WTC11 (cell line): ENCODE data around the gene VILL. TPM values are rescaled to one million over a fixed set of nuclear protein-coding genes. Genes with fewer than 3 reads are reported as not detected.

ENCODE experiments used
- ATAC-seq: fragments of 200-7000 bp; cut with Tn5 transposase; 2 replicates; pipeline ENCODE4 v1.10.0; 2021; ENCODE audit warnings: mild to moderate bottlenecking, moderate library complexity
- CTCF ChIA-PET: fragments of 300-600 bp; sonication (Branson Sonifier 250); formaldehyde crosslinking; loops from one replicate; lab custom pipeline; 2021; ENCODE audit warnings: antibody characterized with exemption; lab: Charles Lee
- POLR2A ChIA-PET: fragments of 350-600 bp; sonication (Branson Sonifier 250); formaldehyde crosslinking; loops from one replicate; lab custom pipeline; 2021; ENCODE audit warnings: antibody characterized with exemption; lab: Charles Lee
- DNase-seq: peaks from one replicate; pipeline ENCODE4 v3.0.0; 2021; ENCODE audit warnings: low spot score
- H3K27ac Mint-ChIP-seq: 2 replicates; pipeline ENCODE4 v1.8.0; 2021; ENCODE audit warnings: mixed read lengths
- H3K27me3 Mint-ChIP-seq: 2 replicates; pipeline ENCODE4 v1.8.0; 2021; ENCODE audit warnings: low read depth, mild to moderate bottlenecking, moderate library complexity, mixed read lengths
- H3K36me3 Mint-ChIP-seq: 2 replicates; pipeline ENCODE4 v1.8.0; 2021; ENCODE audit warnings: mixed read lengths
- H3K4me1 Mint-ChIP-seq: 2 replicates; pipeline ENCODE4 v1.8.0; 2022; ENCODE audit warnings: mixed read lengths
- H3K4me3 Mint-ChIP-seq: 2 replicates; pipeline ENCODE4 v1.8.0; 2021; ENCODE audit warnings: mild to moderate bottlenecking, moderate library complexity, mixed read lengths
- H3K9me3 Mint-ChIP-seq: 2 replicates; pipeline ENCODE4 v1.8.0; 2021; ENCODE audit warnings: mixed read lengths
- ELF4 ChIP-seq: sonication (generic); formaldehyde crosslinking; IDR thresholded peaks from 2 replicates; pipeline ENCODE4 v1.8.1; 2022; ENCODE audit warnings: low read depth, mild to moderate bottlenecking, moderate library complexity, missing genetic modification reagents
- FOXJ3 ChIP-seq: sonication (generic); formaldehyde crosslinking; IDR thresholded peaks from 2 replicates; pipeline ENCODE4 v1.9.0; 2021; ENCODE audit warnings: missing genetic modification reagents, mild to moderate bottlenecking, borderline replicate concordance
- GABPB1 ChIP-seq: sonication (generic); formaldehyde crosslinking; IDR thresholded peaks from 2 replicates; pipeline ENCODE4 v1.8.1; 2023; ENCODE audit warnings: mild to moderate bottlenecking, missing genetic modification reagents
- KAT7 ChIP-seq: sonication (generic); formaldehyde crosslinking; IDR thresholded peaks from 2 replicates; pipeline ENCODE4 v1.8.1; 2023; ENCODE audit warnings: missing genetic modification reagents, mild to moderate bottlenecking, borderline replicate concordance
- MXD4 ChIP-seq: fragments of 250-450 bp; sonication (Bioruptor Pico); IDR thresholded peaks from 2 replicates; pipeline ENCODE4 v1.8.0; 2021; ENCODE audit warnings: mild to moderate bottlenecking, moderate library complexity, borderline replicate concordance
- SMAD4 ChIP-seq: sonication (generic); formaldehyde crosslinking; IDR thresholded peaks from 2 replicates; pipeline ENCODE4 v1.8.0; 2022; ENCODE audit warnings: mild to moderate bottlenecking, missing genetic modification reagents
- ZNF423 ChIP-seq: fragments of 250-450 bp; sonication (Bioruptor Pico); IDR thresholded peaks from 2 replicates; pipeline ENCODE4 v2.1.2; 2022; ENCODE audit warnings: mild to moderate bottlenecking, moderate library complexity
- total RNA-seq: library from RNA; stranded (reverse); gene quantifications from 3 replicates; pipeline ENCODE4 v1.2.3, GENCODE V29; 2021
- TF ChIP-seq, protein P1 (sequence below): sonication (generic); formaldehyde crosslinking; IDR thresholded peaks from 2 replicates; pipeline ENCODE4 v1.8.0; 2022; ENCODE audit warnings: missing genetic modification reagents
- TF ChIP-seq, protein P2 (sequence below): sonication (generic); formaldehyde crosslinking; IDR thresholded peaks from 2 replicates; pipeline ENCODE4 v1.8.0; 2022; ENCODE audit warnings: mild to moderate bottlenecking, missing genetic modification reagents
- TF ChIP-seq, protein P3 (sequence below): fragments of 250-450 bp; sonication (Bioruptor Pico); conservative IDR thresholded peaks from 2 replicates; pipeline ENCODE4 v1.9.0; 2021; ENCODE audit warnings: mild to moderate bottlenecking
- TF ChIP-seq, protein P4 (sequence below): sonication (generic); formaldehyde crosslinking; IDR thresholded peaks from 2 replicates; pipeline ENCODE4 v1.8.0; 2023; ENCODE audit warnings: missing genetic modification reagents, mild to moderate bottlenecking, borderline replicate concordance
- TF ChIP-seq, protein P5 (sequence below): sonication (generic); formaldehyde crosslinking; IDR thresholded peaks from 2 replicates; pipeline ENCODE4 v1.8.1; 2023; ENCODE audit warnings: mild to moderate bottlenecking, missing genetic modification reagents, moderate library complexity
- TF ChIP-seq, protein P6 (sequence below): sonication (generic); formaldehyde crosslinking; conservative IDR thresholded peaks from 2 replicates; pipeline ENCODE4 v1.8.1; 2022; ENCODE audit warnings: mild to moderate bottlenecking, missing genetic modification reagents
- TF ChIP-seq, protein P7 (sequence below): fragments of 250-450 bp; sonication (Bioruptor Pico); IDR thresholded peaks from 2 replicates; pipeline ENCODE4 v1.9.0; 2021; ENCODE audit warnings: moderate library complexity, mild to moderate bottlenecking, inconsistent platforms, borderline replicate concordance
- TF ChIP-seq, protein P8 (sequence below): sonication (generic); formaldehyde crosslinking; IDR thresholded peaks from 2 replicates; pipeline ENCODE4 v1.8.1; 2023; ENCODE audit warnings: mild to moderate bottlenecking, missing genetic modification reagents

VILL gene
- total RNA-seq, 1 experiment from 2014 or later: 4.7 TPM

DNA sequence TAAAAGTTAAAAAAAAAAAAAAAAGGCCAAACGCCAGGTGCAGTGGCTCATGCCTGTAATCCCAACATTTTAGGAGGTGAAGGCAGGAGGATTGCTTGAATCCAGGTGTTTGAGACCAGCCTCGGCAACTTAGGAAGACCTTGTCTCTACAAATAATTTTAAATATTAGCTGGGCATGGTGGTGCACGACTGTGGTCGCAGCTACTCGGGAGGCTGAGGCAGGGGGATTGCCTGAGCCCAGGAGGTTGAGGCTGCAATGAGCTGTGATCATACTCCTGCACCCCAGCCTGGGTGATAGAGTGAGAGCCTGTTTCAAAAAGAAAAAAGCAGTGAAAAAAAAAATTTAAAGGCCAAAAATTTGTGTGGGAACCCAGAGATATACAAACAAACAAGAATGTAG, 45.7 kb downstream of the VILL start (continued):
- TF ChIP-seq, protein P1, sequence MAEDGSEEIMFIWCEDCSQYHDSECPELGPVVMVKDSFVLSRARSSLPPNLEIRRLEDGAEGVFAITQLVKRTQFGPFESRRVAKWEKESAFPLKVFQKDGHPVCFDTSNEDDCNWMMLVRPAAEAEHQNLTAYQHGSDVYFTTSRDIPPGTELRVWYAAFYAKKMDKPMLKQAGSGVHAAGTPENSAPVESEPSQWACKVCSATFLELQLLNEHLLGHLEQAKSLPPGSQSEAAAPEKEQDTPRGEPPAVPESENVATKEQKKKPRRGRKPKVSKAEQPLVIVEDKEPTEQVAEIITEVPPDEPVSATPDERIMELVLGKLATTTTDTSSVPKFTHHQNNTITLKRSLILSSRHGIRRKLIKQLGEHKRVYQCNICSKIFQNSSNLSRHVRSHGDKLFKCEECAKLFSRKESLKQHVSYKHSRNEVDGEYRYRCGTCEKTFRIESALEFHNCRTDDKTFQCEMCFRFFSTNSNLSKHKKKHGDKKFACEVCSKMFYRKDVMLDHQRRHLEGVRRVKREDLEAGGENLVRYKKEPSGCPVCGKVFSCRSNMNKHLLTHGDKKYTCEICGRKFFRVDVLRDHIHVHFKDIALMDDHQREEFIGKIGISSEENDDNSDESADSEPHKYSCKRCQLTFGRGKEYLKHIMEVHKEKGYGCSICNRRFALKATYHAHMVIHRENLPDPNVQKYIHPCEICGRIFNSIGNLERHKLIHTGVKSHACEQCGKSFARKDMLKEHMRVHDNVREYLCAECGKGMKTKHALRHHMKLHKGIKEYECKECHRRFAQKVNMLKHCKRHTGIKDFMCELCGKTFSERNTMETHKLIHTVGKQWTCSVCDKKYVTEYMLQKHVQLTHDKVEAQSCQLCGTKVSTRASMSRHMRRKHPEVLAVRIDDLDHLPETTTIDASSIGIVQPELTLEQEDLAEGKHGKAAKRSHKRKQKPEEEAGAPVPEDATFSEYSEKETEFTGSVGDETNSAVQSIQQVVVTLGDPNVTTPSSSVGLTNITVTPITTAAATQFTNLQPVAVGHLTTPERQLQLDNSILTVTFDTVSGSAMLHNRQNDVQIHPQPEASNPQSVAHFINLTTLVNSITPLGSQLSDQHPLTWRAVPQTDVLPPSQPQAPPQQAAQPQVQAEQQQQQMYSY (CRISPR knock-in tag): no peak
- TF ChIP-seq, protein P2, sequence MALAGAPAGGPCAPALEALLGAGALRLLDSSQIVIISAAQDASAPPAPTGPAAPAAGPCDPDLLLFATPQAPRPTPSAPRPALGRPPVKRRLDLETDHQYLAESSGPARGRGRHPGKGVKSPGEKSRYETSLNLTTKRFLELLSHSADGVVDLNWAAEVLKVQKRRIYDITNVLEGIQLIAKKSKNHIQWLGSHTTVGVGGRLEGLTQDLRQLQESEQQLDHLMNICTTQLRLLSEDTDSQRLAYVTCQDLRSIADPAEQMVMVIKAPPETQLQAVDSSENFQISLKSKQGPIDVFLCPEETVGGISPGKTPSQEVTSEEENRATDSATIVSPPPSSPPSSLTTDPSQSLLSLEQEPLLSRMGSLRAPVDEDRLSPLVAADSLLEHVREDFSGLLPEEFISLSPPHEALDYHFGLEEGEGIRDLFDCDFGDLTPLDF (CRISPR knock-in tag): no peak

DNA sequence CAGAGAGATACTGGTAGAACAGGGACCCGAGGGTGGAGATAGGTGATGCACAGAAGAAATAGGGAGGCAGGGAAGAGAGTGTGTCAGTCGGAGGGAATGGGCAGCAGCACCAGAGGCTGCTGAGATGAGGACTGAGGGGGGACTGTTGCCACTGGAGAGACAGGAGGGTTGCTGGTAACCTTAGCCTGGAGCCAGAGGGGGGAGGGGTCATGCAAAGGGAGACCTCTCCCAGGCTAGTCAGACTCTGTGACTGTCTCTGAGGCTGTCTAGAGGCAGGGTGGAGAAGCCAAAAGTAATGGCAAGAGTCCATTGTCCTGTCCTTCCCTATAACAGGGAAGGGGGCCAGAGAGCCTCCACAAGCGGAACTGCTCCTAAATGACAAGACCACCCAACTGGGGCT, 46.3 kb downstream of the VILL start:
- Mint-ChIP-seq H3K9me3 (no peaks in the 10 kb centered on the region), H3K27ac (no peak overlapping the region), H3K4me3 (no peak overlapping the region), H3K27me3 (peaks cover 51% of the 10 kb centered on the region), H3K4me1 (peaks cover 18% of the 10 kb centered on the region), H3K36me3 (no peaks in the 10 kb centered on the region)
- DNase-seq (no peak), ATAC-seq (peak; percentile 49)
- POLR2A ChIA-PET: no interaction called here
- CTCF ChIA-PET: interaction anchor here (0.9 kb wide), 1 partner anchor 40 kb away, joined by 3 read pairs; no protein-coding TSS in a partner anchor
- TF ChIP-seq GABPB1 (CRISPR knock-in tag) (no peak), KAT7 (CRISPR knock-in tag) (no peak), MXD4 (CRISPR knock-in tag) (no peak), ZNF423 (CRISPR knock-in tag) (no peak), FOXJ3 (CRISPR knock-in tag) (no peak), ELF4 (CRISPR knock-in tag) (no peak), SMAD4 (CRISPR knock-in tag) (no peak)
- TF ChIP-seq, protein P3, sequence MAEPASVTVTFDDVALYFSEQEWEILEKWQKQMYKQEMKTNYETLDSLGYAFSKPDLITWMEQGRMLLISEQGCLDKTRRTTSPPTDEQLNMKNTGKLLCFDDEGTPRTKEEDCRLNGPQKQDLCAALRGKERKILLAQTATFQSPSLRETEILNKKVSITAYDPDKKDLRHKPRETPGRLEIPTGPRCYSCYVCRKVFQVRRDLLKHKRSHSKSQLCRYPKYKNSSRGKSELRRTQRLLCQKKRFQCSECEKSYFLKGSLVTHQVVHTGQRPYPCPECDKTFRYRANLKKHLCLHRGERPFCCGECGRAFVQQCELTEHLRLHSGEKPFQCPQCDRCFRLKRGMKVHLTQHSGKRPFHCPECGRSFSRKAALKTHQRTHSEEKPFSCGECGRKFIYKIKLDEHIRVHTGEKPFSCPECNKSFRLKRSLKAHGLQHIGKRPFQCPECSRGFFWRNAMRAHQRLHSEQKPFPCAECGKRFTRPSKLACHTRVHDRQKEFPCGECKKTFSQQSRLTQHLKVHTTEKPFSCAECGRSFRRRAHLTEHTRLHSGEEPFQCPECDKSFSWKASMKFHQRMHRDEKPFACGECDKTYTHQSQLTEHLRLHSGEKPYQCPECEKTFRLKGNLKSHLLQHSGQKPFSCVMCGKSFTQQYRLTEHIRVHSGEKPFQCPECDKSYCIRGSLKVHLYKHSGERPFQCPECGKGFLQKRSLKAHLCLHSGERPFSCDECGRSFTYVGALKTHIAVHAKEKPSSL: no peak
- TF ChIP-seq, protein P4, sequence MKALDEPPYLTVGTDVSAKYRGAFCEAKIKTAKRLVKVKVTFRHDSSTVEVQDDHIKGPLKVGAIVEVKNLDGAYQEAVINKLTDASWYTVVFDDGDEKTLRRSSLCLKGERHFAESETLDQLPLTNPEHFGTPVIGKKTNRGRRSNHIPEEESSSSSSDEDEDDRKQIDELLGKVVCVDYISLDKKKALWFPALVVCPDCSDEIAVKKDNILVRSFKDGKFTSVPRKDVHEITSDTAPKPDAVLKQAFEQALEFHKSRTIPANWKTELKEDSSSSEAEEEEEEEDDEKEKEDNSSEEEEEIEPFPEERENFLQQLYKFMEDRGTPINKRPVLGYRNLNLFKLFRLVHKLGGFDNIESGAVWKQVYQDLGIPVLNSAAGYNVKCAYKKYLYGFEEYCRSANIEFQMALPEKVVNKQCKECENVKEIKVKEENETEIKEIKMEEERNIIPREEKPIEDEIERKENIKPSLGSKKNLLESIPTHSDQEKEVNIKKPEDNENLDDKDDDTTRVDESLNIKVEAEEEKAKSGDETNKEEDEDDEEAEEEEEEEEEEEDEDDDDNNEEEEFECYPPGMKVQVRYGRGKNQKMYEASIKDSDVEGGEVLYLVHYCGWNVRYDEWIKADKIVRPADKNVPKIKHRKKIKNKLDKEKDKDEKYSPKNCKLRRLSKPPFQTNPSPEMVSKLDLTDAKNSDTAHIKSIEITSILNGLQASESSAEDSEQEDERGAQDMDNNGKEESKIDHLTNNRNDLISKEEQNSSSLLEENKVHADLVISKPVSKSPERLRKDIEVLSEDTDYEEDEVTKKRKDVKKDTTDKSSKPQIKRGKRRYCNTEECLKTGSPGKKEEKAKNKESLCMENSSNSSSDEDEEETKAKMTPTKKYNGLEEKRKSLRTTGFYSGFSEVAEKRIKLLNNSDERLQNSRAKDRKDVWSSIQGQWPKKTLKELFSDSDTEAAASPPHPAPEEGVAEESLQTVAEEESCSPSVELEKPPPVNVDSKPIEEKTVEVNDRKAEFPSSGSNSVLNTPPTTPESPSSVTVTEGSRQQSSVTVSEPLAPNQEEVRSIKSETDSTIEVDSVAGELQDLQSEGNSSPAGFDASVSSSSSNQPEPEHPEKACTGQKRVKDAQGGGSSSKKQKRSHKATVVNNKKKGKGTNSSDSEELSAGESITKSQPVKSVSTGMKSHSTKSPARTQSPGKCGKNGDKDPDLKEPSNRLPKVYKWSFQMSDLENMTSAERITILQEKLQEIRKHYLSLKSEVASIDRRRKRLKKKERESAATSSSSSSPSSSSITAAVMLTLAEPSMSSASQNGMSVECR (CRISPR knock-in tag): no peak
- TF ChIP-seq, protein P5, sequence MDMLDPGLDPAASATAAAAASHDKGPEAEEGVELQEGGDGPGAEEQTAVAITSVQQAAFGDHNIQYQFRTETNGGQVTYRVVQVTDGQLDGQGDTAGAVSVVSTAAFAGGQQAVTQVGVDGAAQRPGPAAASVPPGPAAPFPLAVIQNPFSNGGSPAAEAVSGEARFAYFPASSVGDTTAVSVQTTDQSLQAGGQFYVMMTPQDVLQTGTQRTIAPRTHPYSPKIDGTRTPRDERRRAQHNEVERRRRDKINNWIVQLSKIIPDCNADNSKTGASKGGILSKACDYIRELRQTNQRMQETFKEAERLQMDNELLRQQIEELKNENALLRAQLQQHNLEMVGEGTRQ (CRISPR knock-in tag): no peak
- TF ChIP-seq, protein P6, sequence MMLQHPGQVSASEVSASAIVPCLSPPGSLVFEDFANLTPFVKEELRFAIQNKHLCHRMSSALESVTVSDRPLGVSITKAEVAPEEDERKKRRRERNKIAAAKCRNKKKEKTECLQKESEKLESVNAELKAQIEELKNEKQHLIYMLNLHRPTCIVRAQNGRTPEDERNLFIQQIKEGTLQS (CRISPR knock-in tag): no peak
- TF ChIP-seq, protein P7, sequence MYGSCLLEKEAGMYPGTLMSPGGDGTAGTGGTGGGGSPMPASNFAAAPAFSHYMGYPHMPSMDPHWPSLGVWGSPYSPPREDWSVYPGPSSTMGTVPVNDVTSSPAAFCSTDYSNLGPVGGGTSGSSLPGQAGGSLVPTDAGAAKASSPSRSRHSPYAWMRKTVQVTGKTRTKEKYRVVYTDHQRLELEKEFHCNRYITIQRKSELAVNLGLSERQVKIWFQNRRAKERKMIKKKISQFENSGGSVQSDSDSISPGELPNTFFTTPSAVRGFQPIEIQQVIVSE (CRISPR knock-in tag): no peak
- TF ChIP-seq, protein P1 (CRISPR knock-in tag): no peak
- TF ChIP-seq, protein P8, sequence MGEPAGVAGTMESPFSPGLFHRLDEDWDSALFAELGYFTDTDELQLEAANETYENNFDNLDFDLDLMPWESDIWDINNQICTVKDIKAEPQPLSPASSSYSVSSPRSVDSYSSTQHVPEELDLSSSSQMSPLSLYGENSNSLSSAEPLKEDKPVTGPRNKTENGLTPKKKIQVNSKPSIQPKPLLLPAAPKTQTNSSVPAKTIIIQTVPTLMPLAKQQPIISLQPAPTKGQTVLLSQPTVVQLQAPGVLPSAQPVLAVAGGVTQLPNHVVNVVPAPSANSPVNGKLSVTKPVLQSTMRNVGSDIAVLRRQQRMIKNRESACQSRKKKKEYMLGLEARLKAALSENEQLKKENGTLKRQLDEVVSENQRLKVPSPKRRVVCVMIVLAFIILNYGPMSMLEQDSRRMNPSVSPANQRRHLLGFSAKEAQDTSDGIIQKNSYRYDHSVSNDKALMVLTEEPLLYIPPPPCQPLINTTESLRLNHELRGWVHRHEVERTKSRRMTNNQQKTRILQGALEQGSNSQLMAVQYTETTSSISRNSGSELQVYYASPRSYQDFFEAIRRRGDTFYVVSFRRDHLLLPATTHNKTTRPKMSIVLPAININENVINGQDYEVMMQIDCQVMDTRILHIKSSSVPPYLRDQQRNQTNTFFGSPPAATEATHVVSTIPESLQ: no peak
